ENCODE data around the gene ABCA13.

ABCA13 gene

DNA sequence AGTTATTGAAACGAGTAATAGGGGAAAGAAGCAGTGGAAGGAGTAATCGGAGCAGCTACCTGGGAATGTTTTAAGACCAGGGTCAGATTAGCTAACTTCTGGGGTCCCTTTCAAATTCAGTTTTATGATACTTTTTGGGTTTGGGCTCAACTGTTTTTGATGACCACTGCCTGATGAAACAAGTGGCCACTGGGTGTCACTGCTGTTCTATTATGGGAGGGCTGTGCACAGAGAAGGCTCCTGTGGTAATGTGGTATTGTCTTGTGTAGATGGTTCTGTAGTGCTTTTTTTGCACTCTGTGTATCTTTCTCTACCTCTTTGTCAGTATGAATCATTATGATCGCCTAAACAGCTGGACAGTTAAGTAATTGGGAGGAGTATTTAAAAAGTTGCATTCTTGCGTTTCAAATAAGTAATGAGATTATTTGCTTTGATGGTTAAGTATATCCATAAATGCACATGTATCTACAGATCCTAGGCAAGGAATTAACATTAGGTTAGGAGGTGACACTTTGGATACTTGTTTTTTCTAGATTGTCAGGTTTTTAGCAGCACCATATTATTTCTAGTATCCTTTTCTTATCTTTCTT, 128.4 kb downstream of the ABCA13 start:
- peak; percentile 12 for DNase-seq

DNA sequence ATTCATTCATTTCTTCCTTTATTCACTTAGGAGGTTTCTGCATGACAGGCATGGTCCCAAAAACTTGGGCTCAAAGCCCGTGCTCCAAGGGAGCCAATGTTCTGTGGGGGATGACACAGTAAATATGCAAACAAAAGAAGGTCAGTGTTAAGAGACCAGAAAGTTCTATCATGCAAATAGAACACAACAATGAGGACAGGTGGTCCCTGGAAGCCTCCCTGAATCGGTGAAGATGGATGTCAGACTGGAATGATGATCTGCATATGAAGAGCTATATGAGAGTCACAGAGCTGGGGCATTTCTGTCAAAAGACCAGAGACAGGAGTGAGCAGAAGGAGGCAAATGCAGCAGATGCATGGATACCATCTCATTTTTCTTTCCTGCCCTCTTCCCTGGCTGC, 129.0 kb downstream of the ABCA13 start:
- no peak for DNase-seq

DNA sequence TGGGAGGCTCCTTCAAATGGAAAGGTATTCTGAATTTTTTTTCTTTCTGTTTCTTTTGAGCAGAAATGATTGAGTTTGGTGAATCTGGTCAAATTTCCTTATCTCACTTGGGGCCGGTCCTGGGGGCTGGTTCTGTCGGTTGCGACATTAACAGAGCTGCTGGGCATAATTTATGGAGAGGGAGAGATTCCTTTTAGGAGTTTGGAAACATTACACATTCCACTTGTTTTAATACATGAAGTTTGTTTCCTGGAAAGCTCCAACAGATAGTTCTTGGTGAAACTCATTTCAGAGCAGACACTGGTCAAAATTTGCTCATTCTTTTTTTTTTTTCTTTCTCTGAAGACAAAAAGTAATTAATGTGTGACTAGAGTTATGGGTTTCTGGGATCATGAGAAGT, 129.9 kb downstream of the ABCA13 start:
- no peak for DNase-seq

DNA sequence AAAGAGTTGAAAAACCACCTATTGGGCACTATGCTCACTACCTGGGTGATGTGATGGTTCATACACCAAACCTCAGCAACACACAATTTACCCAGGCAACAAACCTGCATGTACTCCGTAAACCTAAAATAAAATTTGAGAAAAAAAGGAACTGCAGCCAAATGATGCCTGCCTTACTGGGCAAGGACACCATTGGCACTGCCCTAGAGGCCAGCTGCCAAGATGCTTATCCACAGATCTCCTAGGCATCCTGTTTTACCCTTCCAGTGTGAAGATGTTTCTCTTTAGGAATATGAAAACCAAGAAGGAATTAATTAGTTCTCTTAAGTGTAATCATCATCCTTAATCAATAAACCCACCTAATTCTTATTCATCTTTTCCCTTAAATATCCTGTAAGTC, 133.4 kb downstream of the ABCA13 start:
- DNase-seq = no peak

DNA sequence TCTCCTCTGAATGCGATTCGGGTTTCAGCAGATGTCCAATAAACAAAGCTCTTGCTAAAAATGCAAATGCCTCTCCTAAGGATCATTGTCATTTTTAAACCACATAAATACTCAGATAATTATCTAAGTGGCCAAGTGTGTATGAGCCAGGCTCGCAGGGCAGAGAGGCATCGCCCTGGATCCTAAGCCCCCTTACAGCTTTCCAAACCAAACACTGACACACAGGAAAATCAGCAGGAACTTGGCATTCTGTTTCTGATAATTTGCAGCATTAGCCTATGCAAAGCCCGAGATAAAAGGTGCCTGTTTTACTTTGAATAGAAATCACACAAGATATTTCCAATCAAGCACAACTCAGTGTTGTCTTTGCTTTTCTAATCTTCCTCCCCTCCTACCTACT, 134.4 kb downstream of the ABCA13 start:
- no peak for DNase-seq

DNA sequence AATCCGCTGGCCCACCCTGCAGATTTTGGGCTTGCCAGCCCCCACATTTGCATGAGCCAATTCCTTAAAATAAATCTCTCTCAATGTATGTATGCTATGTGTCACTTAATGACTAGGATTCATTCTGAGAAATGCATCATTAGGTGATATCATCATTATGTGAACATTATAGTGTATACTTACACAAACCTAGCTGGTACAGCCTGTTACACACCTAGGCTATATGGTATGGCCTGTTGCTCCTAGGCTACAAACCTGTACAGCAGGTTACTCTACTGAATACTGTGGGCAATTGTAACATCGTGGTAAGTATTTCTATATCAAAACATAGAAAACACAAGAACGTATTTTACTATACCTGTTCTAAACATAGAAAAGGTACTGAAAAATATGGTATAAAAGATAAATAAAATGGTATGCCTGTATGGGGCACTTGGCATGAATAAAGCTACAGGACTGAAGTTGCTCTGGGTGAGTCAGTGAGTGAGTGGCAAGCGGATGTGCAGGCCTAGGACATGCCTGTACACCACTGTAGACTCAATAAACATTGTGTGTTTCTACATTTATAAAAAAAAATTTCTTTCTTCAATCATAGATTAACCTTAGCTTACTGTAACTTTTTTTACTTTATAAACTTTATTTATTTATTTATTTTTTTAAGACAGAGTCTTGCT, 135.9 kb downstream of the ABCA13 start:
- DNase-seq = no peak

GRCh38 chr7:48309720-48310119, 138.5 kb downstream of the ABCA13 start:
- DNase-seq = no peak

DNA sequence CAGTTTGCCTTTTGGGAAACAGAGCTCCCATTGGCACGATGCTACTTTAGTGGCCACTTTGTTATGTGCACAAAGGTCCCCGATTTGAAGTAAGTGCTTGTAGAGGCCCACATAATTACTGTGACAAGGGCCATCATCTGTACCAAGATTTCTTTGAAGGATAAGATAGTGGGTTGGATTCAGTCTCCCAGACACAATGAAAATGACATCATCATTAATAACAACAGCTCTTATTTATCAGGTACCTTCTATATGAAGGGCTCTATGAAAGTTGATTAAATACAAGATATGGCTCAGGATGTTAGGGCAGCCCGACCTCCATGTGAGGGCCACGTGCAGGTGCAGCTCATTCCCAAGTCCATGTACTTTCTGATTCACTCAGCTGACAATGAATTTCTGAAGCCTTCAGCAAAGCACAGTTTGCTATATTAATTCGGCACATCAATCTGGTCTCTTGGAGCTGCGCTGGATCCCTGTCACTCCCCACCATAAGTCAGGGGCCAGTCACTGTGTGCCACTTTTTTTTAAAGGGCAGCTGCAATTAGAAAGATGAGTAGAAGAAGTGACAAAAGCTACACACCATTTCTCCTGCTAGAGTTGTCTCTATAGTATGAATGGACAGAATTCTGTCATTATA, 140.3 kb downstream of the ABCA13 start:
- no peak for DNase-seq

DNA sequence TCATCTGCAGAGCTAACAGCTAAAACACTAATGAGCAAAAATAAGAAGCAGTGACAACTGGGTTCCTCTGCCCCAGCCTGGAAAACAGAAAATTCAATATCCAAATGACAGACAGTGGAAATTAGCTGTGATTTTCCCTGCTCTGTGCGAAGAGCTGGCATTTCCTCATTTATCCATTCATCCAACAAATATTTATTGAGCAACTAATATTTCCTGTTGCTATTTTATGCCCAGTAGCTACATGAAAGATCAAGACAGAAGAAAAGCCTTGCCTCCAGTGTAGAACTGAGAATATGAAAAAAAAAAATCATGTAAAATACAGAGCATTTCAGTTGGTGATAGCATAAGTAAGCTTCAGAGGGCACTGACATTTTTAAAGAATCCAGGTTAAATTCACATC, 140.9 kb downstream of the ABCA13 start:
- DNase-seq = no peak

DNA sequence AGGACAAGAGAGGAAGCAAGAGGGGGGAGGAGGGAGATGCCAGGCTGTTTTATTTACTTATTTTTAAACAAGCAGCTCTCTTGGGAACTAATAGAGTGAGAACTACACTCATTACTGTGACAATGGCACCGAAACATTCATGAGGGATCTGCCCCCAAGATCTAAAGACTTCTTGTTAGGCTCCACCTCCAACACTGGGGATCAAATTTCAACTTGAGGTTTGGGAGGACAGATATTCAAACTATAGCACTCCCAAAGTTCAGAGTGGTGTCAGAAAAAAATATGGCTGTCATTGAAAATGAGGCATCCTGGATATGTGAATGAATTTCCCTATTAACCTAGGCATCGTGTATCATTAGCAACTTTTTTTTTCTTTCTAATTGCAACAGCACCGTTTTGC, 145.5 kb downstream of the ABCA13 start:
- no peak for DNase-seq

DNA sequence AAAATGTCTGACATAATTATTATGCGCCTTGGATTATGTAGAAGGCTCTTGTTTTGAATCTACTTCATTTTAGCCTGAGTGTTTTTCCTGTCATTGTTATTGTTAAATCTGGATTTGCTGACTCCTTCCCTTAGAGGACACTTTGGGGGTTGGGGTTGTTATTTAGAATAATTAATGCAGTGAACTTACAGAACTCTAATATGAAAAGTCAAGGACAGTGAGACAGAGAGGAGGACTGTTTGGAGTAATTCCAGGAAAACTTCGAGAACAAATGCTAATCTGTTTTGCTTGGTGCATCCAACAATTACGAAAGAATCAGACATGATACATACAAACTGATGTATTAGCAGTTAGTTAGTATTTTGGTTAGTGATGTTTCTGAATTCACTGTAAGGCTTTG, 146.1 kb downstream of the ABCA13 start:
- no peak for DNase-seq

DNA sequence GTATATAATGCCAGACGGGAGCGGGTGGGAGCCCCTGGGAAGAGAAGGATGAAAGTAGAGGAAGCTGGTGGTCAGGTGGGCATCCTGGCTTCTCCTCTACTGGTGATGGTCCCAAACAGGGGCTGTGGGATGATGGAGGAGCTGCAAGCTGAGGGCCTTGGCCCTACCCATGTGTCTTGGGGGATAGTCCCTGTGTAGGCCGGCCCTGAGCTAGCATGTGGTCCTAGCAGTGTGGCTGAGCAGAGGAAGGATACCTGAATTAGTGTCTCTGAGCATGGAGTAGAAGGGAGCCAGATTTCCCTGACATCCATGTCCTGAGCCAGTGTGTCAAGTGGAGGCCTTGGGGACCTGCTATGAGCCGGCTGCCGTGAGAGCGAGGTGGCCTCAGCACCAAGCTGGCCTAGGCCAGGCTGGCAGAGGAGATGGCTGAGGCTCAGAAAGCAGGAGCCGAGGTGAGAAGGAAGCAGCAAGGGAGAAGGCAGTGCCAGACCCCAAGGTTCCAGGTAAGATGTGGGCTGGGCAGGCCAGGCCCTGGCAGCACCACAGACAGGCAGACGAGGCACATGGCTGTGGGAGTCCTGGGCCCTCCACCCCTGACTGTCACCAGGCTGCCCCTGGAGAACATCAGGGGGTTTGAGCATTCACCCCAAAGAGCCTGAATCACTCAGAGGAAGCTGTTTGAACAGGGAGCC, 150.2 kb downstream of the ABCA13 start:
- no peak for DNase-seq

DNA sequence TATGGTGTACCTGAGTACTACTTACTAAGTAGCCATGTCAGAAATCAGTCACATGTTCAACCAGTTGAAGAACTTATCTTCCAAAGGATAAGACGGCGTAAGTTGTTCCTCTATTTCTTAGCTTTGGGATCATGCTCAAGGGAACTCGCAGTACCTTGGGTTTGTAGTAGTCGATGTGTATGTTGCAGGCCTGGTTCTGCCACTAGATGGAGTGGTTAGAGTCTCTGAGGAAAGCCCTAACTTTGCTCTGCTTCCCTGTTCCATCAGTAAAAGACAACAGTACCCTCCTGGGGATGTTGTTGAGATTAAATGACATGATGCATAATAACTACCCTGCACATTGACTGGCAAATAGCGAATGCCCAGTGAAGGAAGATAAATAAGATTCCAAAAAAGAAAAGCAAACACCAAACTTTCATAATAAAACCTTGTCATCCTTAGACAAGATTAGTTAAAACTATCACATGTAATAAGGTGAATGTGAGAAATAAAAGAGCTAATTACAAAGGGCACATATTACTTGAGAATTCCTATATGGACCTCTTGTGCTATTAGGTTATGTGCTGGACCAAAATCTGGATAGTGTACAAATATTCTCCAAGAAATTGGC, 165.9 kb downstream of the ABCA13 start:
- DNase-seq = no peak

DNA sequence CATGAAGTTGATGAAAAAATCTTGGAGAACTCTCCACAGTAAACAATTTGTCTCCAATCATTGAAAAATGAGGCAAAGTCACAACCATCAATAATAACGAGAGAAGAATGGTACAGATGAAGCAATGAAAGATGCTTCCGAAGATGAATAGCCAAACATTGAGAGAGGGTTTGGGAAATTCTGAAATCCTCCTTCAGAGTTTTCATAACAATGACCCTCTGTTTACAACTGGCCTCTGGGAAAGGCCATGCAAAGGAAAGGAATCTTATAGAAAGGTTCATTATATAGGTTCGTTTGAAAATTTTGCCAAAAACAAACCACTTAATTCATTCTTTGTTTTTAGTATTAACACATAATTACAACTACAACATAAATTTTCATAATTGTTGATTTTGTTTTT, 166.5 kb downstream of the ABCA13 start:
- no peak for DNase-seq

DNA sequence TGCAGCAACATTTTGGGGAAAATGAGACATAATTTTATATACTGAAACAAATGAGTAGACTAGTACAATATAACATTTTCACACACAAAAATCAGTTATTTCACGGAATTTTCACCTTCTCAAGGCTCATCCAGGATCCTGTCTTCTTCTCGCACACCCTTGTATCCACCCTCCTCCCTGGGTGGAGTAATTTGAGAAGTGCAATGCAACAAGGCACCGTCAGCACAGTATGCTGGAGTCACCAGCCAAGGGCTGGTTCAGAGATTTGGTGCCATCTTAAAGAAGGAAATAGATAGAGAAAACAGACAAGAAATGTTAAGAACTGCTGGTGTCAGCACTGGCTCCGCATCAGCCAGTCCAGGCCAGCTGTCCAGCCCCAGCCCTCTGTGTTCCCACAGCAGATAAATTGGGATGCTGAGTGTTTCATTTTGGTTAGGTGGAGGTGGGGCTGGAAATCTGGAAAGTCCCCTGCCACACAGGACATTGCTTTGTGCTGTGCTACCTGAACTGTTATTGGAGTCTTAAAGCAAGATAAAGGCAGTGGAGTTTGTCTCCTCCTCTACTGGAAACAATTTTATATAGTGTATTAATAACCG, 176.1 kb downstream of the ABCA13 start:
- DNase-seq = no peak

DNA sequence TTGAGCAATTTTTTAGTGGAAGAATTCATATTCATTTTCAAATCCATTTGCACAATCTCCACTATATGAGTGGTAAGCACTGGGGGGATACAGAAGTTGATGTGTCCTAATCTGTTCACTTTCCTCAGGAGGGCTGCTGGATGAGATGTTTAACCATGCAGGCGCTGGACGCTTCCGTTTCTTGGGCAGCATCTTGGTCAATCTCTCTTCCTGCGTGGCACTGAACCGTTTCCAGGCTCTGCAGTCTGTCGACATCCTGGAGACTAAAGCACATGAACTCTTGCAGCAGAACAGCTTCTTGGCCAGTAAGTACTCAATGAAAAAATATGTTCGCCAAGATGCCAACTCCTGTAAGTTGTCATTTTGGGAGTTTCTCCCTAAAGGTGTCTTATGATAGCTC, 179.3 kb downstream of the ABCA13 start:
- no peak for DNase-seq

GRCh38 chr7:48351900-48352299, 180.6 kb downstream of the ABCA13 start:
- DNase-seq = no peak

DNA sequence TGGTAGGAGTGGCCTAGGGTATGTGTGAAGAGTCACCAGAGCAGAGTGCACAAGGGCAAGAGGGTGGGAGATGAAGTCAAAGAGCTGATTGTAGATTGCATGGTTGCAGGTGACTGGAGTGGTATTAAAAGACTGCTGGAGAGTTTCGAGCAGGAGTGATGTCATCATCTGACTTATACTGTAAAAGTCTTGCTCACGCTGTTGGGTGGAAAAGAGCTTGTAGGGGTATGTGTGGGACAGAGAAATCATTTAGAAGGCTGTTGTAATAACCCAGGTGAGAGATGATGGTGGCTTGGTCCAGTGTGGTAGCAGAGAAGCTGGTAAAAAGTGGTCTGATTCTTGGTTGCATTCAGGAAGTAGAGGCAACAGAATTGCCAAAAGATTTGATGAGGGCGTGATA, 184.1 kb downstream of the ABCA13 start:
- DNase-seq = no peak

GRCh38 chr7:48360574-48360973, 189.3 kb downstream of the ABCA13 start:
- DNase-seq = no peak

DNA sequence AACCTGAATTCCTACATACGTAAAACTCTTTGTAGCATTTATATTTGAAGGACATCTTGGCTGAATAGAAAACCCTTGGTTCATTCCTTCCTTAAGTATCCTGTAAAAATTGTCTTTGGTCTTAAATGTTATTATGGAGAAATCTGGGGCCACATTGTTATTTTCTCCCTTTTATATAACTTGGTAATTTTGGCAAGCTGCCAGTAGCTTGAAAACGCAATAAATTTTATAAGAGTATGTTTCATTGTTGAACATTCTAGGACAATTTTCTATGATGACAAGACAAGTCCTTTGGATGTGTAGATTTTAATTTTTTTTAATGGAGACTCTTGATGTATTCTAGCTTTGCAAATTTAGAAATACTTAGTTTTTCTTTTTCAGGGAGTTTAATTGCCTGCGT, 191.9 kb downstream of the ABCA13 start:
- no peak for DNase-seq

- DNase-seq = no peak
Observed at GRCh38 chr7:48365010-48365409, 193.8 kb downstream of the ABCA13 start.

- no peak for DNase-seq
Observed at GRCh38 chr7:48366096-48366495, 194.8 kb downstream of the ABCA13 start.

- DNase-seq = no peak
Observed at GRCh38 chr7:48376263-48376662, 205.0 kb downstream of the ABCA13 start.
